ENCODE measurements around the gene HOXA13.

DNA sequence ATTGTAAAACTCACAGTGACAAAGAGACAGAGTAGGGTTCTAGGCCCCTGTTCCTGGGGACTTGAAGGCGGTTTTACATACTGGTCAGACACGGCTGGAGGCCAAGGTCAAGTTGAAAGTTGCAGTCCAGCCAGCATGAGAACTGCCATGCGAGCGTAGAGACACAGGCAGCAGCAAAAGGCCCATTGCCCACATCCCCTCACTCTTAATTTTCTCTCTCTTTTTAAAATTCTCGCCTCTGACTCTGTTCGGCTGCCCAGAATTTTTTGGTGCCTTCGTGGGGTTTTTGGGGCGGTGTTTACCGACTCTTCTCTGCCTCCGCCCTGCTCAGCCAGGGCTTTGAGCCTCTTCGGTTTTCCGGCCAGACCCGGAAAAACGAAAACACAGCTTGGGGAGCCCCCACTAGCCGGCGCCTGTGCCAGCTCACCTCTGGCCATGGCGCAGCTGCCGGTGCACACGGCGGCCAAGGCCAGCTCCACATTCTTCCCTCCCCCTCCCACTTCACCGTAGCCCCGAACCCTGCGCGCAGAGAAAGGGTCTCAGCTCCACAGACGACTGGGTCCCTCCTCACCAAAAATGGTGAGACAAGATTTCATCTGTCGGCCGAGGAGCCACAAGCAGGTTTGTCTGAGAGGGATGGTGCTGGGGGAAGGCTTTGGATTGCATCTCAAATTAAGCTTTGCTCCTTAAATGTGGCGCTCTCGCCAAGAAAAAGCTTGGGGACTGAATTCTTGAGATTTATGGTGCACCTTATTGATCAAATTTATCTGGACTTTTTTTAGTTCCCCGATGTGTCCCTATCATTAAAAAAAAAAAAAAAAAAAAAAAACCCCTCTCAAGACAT lies 2.3 kb upstream of the HOXA13 start:
- TF ChIP-seq YY1 (IDR thresholded peaks at IDR 0.05; ENCODE audit: insufficient read depth, insufficient read length) (no peak), ZNF274 (IDR thresholded peaks at IDR 0.05; ENCODE audit: low read depth, low read length) (no peak)
